Endothelial cell of umbilical vein (primary cell): Measurements from ENCODE around the gene ARHGEF28. TPM values are rescaled to one million over a fixed set of nuclear protein-coding genes. Genes with fewer than 3 reads are reported as not detected.

Experiments used
- BruUV-seq: library from RNA; stranded (reverse); fragments of 400-500 nt; replicated peaks from 2 replicates; lab custom pipeline; 2021; lab: Mats Ljungman, UMichigan
- CTCF ChIA-PET: fragments of 300-600, 350-600 bp; sonication (Branson Sonifier 250); formaldehyde crosslinking; loops from one replicate; lab custom pipeline; 2021; ENCODE audit warnings: antibody characterized with exemption, inconsistent platforms; lab: Charles Lee
- POLR2A ChIA-PET: fragments of 300-600, 350-600 bp; sonication (Branson Sonifier 250); formaldehyde crosslinking; loops from one replicate; lab custom pipeline; 2021; ENCODE audit warnings: antibody characterized with exemption, inconsistent platforms; lab: Charles Lee
- DNase-seq: peaks from one replicate; pipeline ENCODE4 v3.0.0-alpha.2; 2011; ENCODE audit warnings: low read depth, low spot score
- FAIRE-seq: peaks from 2 replicates; lab custom pipeline; 2011; peaks lifted over from hg19 to GRCh38; lab: Jason Lieb, UNC
- H2AFZ ChIP-seq: 2 replicates; pipeline ENCODE4 v1.6.0; 2012; ENCODE audit warnings: low read depth, low read length, control low read depth, inconsistent platforms
- H3K27ac ChIP-seq: 2 replicates; pipeline ENCODE4 v1.5.1; 2011; ENCODE audit warnings: low read depth, mild to moderate bottlenecking, control low read depth, low read length, moderate library complexity; ENCODE audit not compliant: insufficient read depth
- H3K27me3 ChIP-seq, 2 experiments: 2 replicates each; pipeline versions ENCODE4 v1.6.0 to v1.6.1; 2011; ENCODE audit warnings: low read length in 2 of 2, mixed read lengths in 1 of 2; ENCODE audit not compliant: control insufficient read depth in 2 of 2, insufficient read depth in 2 of 2
- H3K36me3 ChIP-seq, 2 experiments: 2 replicates in 1 of 2; 3 replicates in 1 of 2; pipeline ENCODE4 v1.5.1; 2011; ENCODE audit warnings: low read length in 2 of 2, mild to moderate bottlenecking in 1 of 2, moderate library complexity in 1 of 2; ENCODE audit not compliant: control insufficient read depth in 2 of 2, insufficient read depth in 2 of 2; ENCODE audit errors: extremely low read depth in 1 of 2
- H3K4me1 ChIP-seq: 3 replicates; pipeline ENCODE4 v1.5.1; 2011; ENCODE audit warnings: mild to moderate bottlenecking, low read length; ENCODE audit not compliant: control insufficient read depth, insufficient read depth; ENCODE audit errors: extremely low read depth
- H3K4me2 ChIP-seq: 2 replicates; pipeline ENCODE4 v1.6.1; 2011; ENCODE audit warnings: low read length, control low read depth, mixed read lengths; ENCODE audit not compliant: insufficient read depth
- H3K4me3 ChIP-seq, 3 experiments: fragments of 200-600 bp in 1 of 3; sonication (generic), shearing (Covaris generic) in 1 of 3; replicated peaks in 1 of 3; 2 replicates each; pipeline ENCODE4 v1.5.1; 2011 to 2016; ENCODE audit warnings: control low read depth in 3 of 3, low read length in 3 of 3, mild to moderate bottlenecking in 2 of 3, inconsistent platforms in 1 of 3, low read depth in 1 of 3, moderate library complexity in 1 of 3; ENCODE audit not compliant: insufficient read depth in 1 of 3
- H3K79me2 ChIP-seq: 2 replicates; pipeline ENCODE4 v1.6.0; 2012; ENCODE audit warnings: low read length, inconsistent platforms; ENCODE audit not compliant: control insufficient read depth, insufficient read depth
- H3K9ac ChIP-seq: replicated peaks from 2 replicates; pipeline ENCODE3; 2011; ENCODE audit warnings: low read length, control low read depth; ENCODE audit not compliant: insufficient read depth; ENCODE audit errors: extremely low read depth
- H3K9me1 ChIP-seq: replicated peaks from 3 replicates; pipeline ENCODE4 v1.6.0; 2011; ENCODE audit warnings: mild to moderate bottlenecking, low read length; ENCODE audit not compliant: control insufficient read depth, insufficient read depth; ENCODE audit errors: extremely low read depth
- H3K9me3 ChIP-seq: replicated peaks from 2 replicates; pipeline ENCODE4 v1.5.1; 2012; ENCODE audit warnings: low read length, inconsistent platforms; ENCODE audit not compliant: control insufficient read depth, insufficient read depth
- H4K20me1 ChIP-seq: replicated peaks from 2 replicates; pipeline ENCODE3; 2011; ENCODE audit warnings: mild to moderate bottlenecking, low read length; ENCODE audit not compliant: control insufficient read depth, insufficient read depth; ENCODE audit errors: extremely low read depth
- EZH2 ChIP-seq: IDR thresholded peaks from 2 replicates; pipeline ENCODE4 v1.6.1; 2012; ENCODE audit warnings: borderline replicate concordance, low read depth, mild to moderate bottlenecking, moderate library complexity, low read length, inconsistent platforms; ENCODE audit not compliant: severe bottlenecking
- FOS ChIP-seq: IDR thresholded peaks from 2 replicates; pipeline ENCODE4 v1.6.1; 2011; ENCODE audit warnings: mild to moderate bottlenecking, low read length, moderate library complexity, borderline replicate concordance; ENCODE audit not compliant: insufficient read depth
- GATA2 ChIP-seq: IDR thresholded peaks from 2 replicates; pipeline ENCODE4 v1.7.0; 2011; ENCODE audit warnings: low read depth, mild to moderate bottlenecking, moderate library complexity, mixed read lengths, low read length; ENCODE audit not compliant: insufficient read length, insufficient read depth
- JUN ChIP-seq: IDR thresholded peaks from 2 replicates; pipeline ENCODE4 v1.6.1; 2011; ENCODE audit warnings: borderline replicate concordance, low read depth; ENCODE audit not compliant: insufficient read length, insufficient read depth
- MYC ChIP-seq: IDR thresholded peaks from one replicate; pipeline ENCODE4 v1.6.1; 2011; ENCODE audit warnings: mild to moderate bottlenecking, low read depth, low read length
- POLR2A ChIP-seq: IDR thresholded peaks from 2 replicates; pipeline ENCODE4 v1.6.1; 2012; ENCODE audit warnings: low read depth, mild to moderate bottlenecking, control low read depth, low read length
- POLR2AphosphoS5 ChIP-seq: IDR thresholded peaks from 2 replicates; pipeline ENCODE4 v1.6.1; 2012; ENCODE audit warnings: low read depth, mild to moderate bottlenecking, control low read depth, low read length, moderate library complexity; ENCODE audit not compliant: insufficient read depth
- dilution Hi-C: fragments of 300-500 bp; cut with MboI; formaldehyde crosslinking; loops from one replicate; pipeline ENCODE4 v1.15.0; 2019; ENCODE audit warnings: low sequenced_read_pairs; ENCODE audit not compliant: extremely low pct_ligation_motif_present
- intact Hi-C: fragments of 100-400 bp; cut with micrococcal nuclease; formaldehyde crosslinking; loops from one replicate; pipeline ENCODE4 v1.10.0; 2022
- polyA plus RNA-seq, 4 experiments: library from polyadenylated mRNA; depleted of rRNA in 3 of 4; stranded (reverse) in 3 of 4; unstranded in 1 of 4; fragments of >200 nt; gene quantifications; 2 replicates each; pipeline versions ENCODE4 v1.2.1 to v1.2.3, GENCODE V29; 2011 to 2012; ENCODE audit warnings: missing spikeins in 1 of 4
- total RNA-seq: library from RNA; stranded (reverse); gene quantifications from 2 replicates; pipeline ENCODE4 v1.2.3, GENCODE V29; 2021
- TF ChIP-seq, protein P1 (sequence below), 2 donors: IDR thresholded peaks; 1 replicate in 1 of 2; 2 replicates in 1 of 2; pipeline ENCODE4 v1.5.1; 2011; ENCODE audit warnings: low read length in 2 of 2, mild to moderate bottlenecking in 2 of 2, moderate library complexity in 2 of 2, control low read depth in 1 of 2, inconsistent platforms in 1 of 2, low read depth in 1 of 2; ENCODE audit not compliant: insufficient read depth in 1 of 2; ENCODE audit errors: extremely low read depth in 1 of 2
- TF ChIP-seq, protein P2 (sequence below): IDR thresholded peaks from 2 replicates; pipeline ENCODE4 v1.6.1; 2011; ENCODE audit not compliant: insufficient read depth, insufficient read length

Gene ARHGEF28
- total and polyA plus RNA-seq, 2 donors (not counting 3 experiments of a cell fraction or from before 2014, with no cell fraction given) = 29.5 to 108 TPM

DNA sequence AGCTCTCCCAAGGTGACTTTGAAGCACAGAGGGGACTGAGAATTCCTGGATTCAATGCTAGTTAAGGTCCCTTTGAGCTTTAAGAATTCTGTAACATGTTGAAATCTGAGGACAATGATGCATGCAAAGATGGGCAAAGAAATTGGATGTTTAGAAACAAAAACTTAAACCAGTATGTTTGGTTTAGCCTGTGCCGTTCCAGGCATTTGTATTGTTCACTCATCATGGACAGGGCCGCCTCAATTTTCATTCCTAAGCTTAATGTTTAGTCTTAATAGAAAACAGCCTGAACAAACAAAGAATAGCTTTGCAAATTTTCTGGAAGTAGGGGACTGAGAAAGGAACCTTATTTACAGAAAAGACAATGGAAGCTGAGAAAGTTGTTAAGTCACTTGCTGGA, 267.8 kb downstream of the ARHGEF28 start:
- Histone ChIP-seq H3K4me3 (no peak overlapping the region), H3K36me3 (peaks cover 26 to 54% of the 10 kb centered on the region in 2 experiments), H3K9ac (no peak overlapping the region), H3K27ac (no peak overlapping the region), H2AFZ (no peak overlapping the region), H4K20me1 (no peaks in the 10 kb centered on the region), H3K4me1 (no peaks in the 10 kb centered on the region), H3K79me2 (no peaks in the 10 kb centered on the region), H3K9me3 (no peaks in the 10 kb centered on the region), H3K4me2 (no peak overlapping the region), H3K9me1 (no peaks in the 10 kb centered on the region), H3K27me3 (no peaks in the 10 kb centered on the region)
- ChIA-PET CTCF (interaction anchor here (1.3 kb wide), 1 partner anchor 9 kb away, joined by 4 read pairs; no protein-coding TSS in a partner anchor), POLR2A (no interaction called here)
- intact Hi-C loops (no loop called here), dilution Hi-C loops (no loop called here)
- FAIRE-seq = no peak
- no TSS peak for BruUV-seq
- no peak for DNase-seq
- no peak for TF ChIP-seq GATA2
- no peak for TF ChIP-seq MYC
- no peak for TF ChIP-seq EZH2
- TF ChIP-seq JUN = no peak
- TF ChIP-seq, protein P1, sequence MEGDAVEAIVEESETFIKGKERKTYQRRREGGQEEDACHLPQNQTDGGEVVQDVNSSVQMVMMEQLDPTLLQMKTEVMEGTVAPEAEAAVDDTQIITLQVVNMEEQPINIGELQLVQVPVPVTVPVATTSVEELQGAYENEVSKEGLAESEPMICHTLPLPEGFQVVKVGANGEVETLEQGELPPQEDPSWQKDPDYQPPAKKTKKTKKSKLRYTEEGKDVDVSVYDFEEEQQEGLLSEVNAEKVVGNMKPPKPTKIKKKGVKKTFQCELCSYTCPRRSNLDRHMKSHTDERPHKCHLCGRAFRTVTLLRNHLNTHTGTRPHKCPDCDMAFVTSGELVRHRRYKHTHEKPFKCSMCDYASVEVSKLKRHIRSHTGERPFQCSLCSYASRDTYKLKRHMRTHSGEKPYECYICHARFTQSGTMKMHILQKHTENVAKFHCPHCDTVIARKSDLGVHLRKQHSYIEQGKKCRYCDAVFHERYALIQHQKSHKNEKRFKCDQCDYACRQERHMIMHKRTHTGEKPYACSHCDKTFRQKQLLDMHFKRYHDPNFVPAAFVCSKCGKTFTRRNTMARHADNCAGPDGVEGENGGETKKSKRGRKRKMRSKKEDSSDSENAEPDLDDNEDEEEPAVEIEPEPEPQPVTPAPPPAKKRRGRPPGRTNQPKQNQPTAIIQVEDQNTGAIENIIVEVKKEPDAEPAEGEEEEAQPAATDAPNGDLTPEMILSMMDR (IDR thresholded peaks at IDR 0.05; ENCODE audit: extremely low read depth in 1 of 2, insufficient read depth in 1 of 2, low read depth in 1 of 2, low read length in 2 of 2) = no peak
- no peak for TF ChIP-seq POLR2A
- TF ChIP-seq FOS = no peak
- TF ChIP-seq, protein P2, sequence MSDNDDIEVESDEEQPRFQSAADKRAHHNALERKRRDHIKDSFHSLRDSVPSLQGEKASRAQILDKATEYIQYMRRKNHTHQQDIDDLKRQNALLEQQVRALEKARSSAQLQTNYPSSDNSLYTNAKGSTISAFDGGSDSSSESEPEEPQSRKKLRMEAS = no peak
- no peak for TF ChIP-seq POLR2AphosphoS5
